Upper lobe of right lung (tissue), 1 donor: ENCODE measurements around the gene ZNF385A. TPM values are rescaled to one million over a fixed set of nuclear protein-coding genes. Genes with fewer than 3 reads are reported as not detected.
"Not testable (repeated sequence)": the region's sequence is repeated elsewhere in the genome, so short reads cannot be mapped to it uniquely, and the experiment has no call there.

Source experiments
- ATAC-seq: fragments of 200-7000 bp; cut with Tn5 transposase; one replicate; pipeline ENCODE4 v1.9.1; 2020; ENCODE audit warnings: mild to moderate bottlenecking, moderate library complexity
- DNase-seq: peaks from one replicate; pipeline ENCODE4 v3.0.0-alpha.2; 2020
- H3K27ac ChIP-seq: fragments of 200-600 bp; one replicate; pipeline ENCODE4 v1.8.0; 2022
- H3K27me3 ChIP-seq: fragments of 200-600 bp; one replicate; pipeline ENCODE4 v1.8.0; 2022; ENCODE audit warnings: mild to moderate bottlenecking
- H3K36me3 ChIP-seq: fragments of 200-600 bp; one replicate; pipeline ENCODE4 v1.8.0; 2022
- H3K4me1 ChIP-seq: fragments of 200-600 bp; one replicate; pipeline ENCODE4 v1.8.0; 2022
- H3K4me3 ChIP-seq: fragments of 200-600 bp; one replicate; pipeline ENCODE4 v1.8.0; 2022; ENCODE audit warnings: mild to moderate bottlenecking
- H3K9me3 ChIP-seq: fragments of 200-600 bp; one replicate; pipeline ENCODE4 v1.8.0; 2022
- intact Hi-C: fragments of 100-400 bp; cut with DNase I; formaldehyde crosslinking; loops from one replicate; pipeline ENCODE4 v1.11.0; 2022
- total RNA-seq: library from RNA; stranded (reverse); fragmentation: NEBNext Ultra II Directional; extraction: Animal tissue kit (Norgen Biotek cat#: 25700); gene quantifications from one replicate; pipeline ENCODE4 v1.2.1, GENCODE V29; 2021
- TF ChIP-seq, protein P1 (sequence below): fragments of 200-600 bp; IDR thresholded peaks from one replicate; pipeline ENCODE4 v1.8.0; 2022; ENCODE audit warnings: antibody characterized with exemption
- donor health status: DM: no; HTN: yes; CAD: no; lungs with severe emphysema.

ZNF385A gene
- total RNA-seq, 1 donor from 2014 or later: 26.6 TPM

DNA sequence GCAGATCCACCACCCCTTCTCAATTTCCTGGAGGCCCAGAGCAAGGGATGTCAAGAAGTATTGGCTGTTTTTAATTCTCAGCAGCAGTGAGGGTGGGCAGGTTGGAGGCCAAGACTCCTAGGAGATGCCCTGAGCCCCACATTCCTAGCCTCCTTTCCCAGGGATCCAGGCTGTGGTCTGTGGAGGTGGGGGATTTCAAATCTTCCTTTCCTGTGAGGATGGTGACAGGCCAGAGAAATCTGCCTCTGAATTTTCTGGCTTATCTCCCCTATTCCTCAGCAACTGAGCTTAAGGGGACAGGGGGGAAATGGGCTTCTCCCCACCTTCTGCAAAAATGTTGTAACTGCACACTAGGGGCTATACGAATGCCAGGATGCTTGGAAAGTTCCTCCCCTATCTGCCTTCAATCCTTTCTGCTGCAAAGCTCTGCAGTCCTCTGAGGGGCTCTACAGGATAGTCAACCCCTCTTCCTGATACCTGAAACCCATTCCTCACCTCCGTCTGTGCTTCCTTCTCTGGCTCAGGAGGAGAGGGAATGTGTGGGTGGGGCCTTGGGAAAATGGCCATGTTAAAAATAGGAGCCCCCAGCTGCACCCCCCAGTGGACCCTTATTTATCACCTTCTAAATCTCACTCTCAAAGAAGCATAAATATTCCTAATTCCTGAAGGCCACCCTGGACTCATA lies 26.9 kb downstream of the ZNF385A start:
- DNase-seq: no peak
- ATAC-seq: no peak
- Histone ChIP-seq H3K9me3 (no peaks in the 10 kb centered on the region), H3K36me3 (no peaks in the 10 kb centered on the region), H3K27me3 (no peaks in the 10 kb centered on the region), H3K4me3 (no peak overlapping the region), H3K27ac (peak overlapping the region; percentile 89), H3K4me1 (peaks cover 30% of the 10 kb centered on the region)
- intact Hi-C loops: no loop called here
- TF ChIP-seq, protein P1, sequence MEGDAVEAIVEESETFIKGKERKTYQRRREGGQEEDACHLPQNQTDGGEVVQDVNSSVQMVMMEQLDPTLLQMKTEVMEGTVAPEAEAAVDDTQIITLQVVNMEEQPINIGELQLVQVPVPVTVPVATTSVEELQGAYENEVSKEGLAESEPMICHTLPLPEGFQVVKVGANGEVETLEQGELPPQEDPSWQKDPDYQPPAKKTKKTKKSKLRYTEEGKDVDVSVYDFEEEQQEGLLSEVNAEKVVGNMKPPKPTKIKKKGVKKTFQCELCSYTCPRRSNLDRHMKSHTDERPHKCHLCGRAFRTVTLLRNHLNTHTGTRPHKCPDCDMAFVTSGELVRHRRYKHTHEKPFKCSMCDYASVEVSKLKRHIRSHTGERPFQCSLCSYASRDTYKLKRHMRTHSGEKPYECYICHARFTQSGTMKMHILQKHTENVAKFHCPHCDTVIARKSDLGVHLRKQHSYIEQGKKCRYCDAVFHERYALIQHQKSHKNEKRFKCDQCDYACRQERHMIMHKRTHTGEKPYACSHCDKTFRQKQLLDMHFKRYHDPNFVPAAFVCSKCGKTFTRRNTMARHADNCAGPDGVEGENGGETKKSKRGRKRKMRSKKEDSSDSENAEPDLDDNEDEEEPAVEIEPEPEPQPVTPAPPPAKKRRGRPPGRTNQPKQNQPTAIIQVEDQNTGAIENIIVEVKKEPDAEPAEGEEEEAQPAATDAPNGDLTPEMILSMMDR: no peak

DNA sequence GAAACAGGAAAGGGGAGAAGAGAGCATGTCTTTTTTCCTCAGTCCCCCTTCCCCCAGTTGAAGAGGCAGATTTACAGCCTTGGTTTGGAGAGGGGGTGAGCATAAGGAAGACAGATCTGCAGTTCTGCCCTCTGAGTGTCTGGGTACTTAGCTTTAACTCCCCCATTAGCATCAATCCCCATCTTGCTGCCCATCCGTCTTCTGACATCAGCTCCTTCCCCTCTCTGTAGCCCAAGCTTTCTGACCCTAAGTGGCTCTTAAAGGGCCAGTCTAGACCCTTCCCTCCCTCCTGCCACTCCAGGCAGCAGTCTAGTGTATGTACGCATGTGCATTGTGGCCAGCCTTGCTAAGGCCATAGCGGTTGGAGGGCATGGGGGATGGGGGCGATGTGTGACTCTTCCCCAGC lies 27.6 kb downstream of the ZNF385A start:
- Histone ChIP-seq H3K27me3 (no peaks in the 10 kb centered on the region), H3K9me3 (no peaks in the 10 kb centered on the region), H3K4me1 (peaks cover 37% of the 10 kb centered on the region), H3K36me3 (no peaks in the 10 kb centered on the region), H3K4me3 (no peak overlapping the region), H3K27ac (no peak overlapping the region)
- DNase-seq (no peak), ATAC-seq (no peak)
- intact Hi-C loops: no loop called here
- TF ChIP-seq, protein P1: no peak

DNA sequence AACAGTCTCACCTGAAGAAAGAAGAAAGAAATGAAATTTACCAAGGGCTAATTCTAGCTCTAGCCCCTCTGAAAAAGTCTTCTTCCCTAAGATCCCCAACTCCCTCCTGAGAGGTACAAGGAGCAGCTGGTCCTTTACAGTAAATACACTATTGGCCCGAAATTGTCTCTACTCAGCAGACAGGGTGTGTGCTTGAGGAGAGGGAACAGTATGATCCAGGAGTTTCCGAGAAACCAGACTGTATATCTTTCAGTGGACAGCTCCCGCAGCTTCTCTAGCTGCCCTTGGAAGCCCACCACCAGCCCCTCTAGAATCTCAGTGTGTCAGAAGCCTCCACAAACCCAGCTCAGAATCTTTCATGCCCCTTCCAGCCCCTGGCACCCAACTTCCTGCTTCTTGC lies 28.3 kb downstream of the ZNF385A start:
- Histone ChIP-seq H3K27ac (no peak overlapping the region), H3K27me3 (no peaks in the 10 kb centered on the region), H3K9me3 (no peaks in the 10 kb centered on the region), H3K4me3 (no peak overlapping the region), H3K4me1 (peaks cover 40% of the 10 kb centered on the region), H3K36me3 (peaks cover 4% of the 10 kb centered on the region)
- intact Hi-C loops: no loop called here
- DNase-seq (no peak), ATAC-seq (no peak)
- TF ChIP-seq, protein P1: no peak

DNA sequence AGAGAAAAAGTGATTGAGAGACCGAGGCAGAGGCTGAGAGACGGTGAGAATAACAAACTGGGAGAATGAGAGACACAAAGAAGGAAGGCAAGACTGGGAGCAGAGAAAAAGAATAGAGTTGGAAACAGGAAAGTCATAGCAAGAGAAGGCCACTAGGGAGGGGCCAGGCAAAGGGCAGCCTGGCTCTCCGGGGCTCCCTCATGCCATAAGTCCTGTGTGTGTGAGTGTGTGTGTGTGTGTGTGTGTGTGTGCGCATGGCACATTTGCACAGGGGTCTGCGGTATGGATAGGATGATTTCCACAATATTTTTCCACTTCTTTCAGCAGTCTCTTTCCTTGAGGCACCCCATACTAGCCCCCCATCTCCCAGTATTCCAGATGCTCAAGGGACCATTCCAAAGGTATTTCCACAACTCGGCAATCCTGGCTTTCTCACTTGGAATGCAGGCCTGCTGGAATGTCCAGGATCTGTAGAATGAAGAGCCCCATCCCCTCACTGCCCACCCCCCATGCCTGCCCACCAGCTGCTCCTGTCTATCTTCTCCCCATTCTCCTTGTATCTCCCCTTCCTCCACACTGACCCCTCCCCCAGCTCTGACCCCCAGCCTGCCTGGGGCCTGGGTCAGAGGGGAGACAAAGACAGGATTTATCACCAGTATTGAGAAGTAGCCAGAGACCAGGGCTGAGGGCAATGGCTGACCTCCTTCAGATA lies 29.3 kb downstream of the ZNF385A start:
- H3K36me3 ChIP-seq: peaks cover 13% of the 10 kb centered on the region
- no peak overlapping the region for H3K27ac ChIP-seq
- TF ChIP-seq, protein P1: no peak
- DNase-seq (no peak), ATAC-seq (no peak)
- intact Hi-C loops: no loop called here
- no peaks in the 10 kb centered on the region for H3K9me3 ChIP-seq
- H3K27me3 ChIP-seq: no peaks in the 10 kb centered on the region
- no peak overlapping the region for H3K4me3 ChIP-seq
- peaks cover 42% of the 10 kb centered on the region for H3K4me1 ChIP-seq

DNA sequence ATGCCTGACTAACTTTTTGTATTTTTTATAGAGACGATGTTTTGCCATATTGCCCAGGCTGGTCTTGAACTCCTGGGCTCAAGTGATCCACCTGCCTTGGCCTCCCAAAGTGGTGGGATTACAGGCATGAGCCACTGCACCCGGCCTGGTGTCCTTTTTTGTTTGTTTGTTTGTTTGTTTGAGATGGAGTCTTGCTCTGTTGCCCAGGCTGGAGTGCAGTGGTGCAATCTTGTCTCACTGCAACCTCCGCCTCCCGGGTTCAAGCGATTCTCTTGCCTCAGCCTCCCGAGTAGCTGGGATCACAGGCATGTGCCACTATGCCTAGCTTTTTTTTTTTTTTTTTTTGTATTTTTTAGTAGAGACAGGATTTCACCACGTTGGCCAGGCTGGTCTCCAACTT lies 30.3 kb downstream of the ZNF385A start:
- H3K27me3 ChIP-seq, intact Hi-C loops, ATAC-seq, H3K4me3 ChIP-seq, H3K9me3 ChIP-seq, H3K27ac ChIP-seq, DNase-seq: not testable (repeated sequence)
- Histone ChIP-seq H3K4me1 (peaks cover 34% of the 10 kb centered on the region), H3K36me3 (peaks cover 23% of the 10 kb centered on the region)
